Thyroid gland (tissue), 4 donors: ENCODE data around the gene HELZ. TPM values are rescaled to one million over a fixed set of nuclear protein-coding genes. Genes with fewer than 3 reads are reported as not detected.

ENCODE experiments used
- DNase-seq, 2 donors: peaks; one replicate each; pipeline ENCODE4 v3.0.0-alpha.2; 2019
- H3K27ac ChIP-seq, 3 donors: fragments of 200-600 bp; sonication (generic); 1 replicate in 2 of 3; 2 replicates in 1 of 3; pipeline ENCODE4 v1.5.1; 2016 to 2019; ENCODE audit warnings: mild to moderate bottlenecking in 1 of 3, moderate library complexity in 1 of 3
- H3K27me3 ChIP-seq: fragments of 200-600 bp; sonication (generic); one replicate; pipeline ENCODE4 v1.5.1; 2019
- H3K36me3 ChIP-seq, 2 donors: fragments of 200-600 bp; sonication (generic); one replicate each; pipeline ENCODE4 v1.5.1; 2016 to 2019
- H3K4me1 ChIP-seq, 2 donors: fragments of 200-600 bp; sonication (generic); one replicate each; pipeline ENCODE4 v1.5.1; 2017 to 2019
- H3K4me3 ChIP-seq, 3 donors: fragments of 200-600 bp; sonication (generic); replicated peaks in 1 of 3; 1 replicate in 2 of 3; 2 replicates in 1 of 3; pipeline ENCODE4 v1.5.1; 2016; ENCODE audit warnings: mild to moderate bottlenecking in 1 of 3
- H3K9me3 ChIP-seq: fragments of 200-600 bp; sonication (generic); one replicate; pipeline ENCODE4 v1.5.1; 2017
- POLR2A ChIP-seq, 2 donors: fragments of 450-650 bp; IDR thresholded peaks; one replicate each; pipeline ENCODE4 v1.6.1; 2017; ENCODE audit warnings: antibody characterized with exemption in 2 of 2, mild to moderate bottlenecking in 2 of 2, moderate library complexity in 1 of 2
- WGBS, 2 donors: methylation state at CpG; one replicate each; pipeline ENCODE4 v1.1.5; 2017; 5-methylcytosine and 5-hydroxymethylcytosine counted together
- intact Hi-C: fragments of 100-400 bp; cut with DNase I; formaldehyde crosslinking; loops from one replicate; pipeline ENCODE4 v1.15.1; 2023
- small RNA-seq: library from RNA; depleted of rRNA; stranded (forward); fragments of <200 nt; gene quantifications from one replicate; pipeline ENCODE3, GENCODE V24; 2016
- total RNA-seq, 4 donors: library from RNA; depleted of rRNA; stranded (reverse); fragments of >200 nt; gene quantifications; one replicate each; pipeline ENCODE4 v1.2.3, GENCODE V29; 2016
- TF ChIP-seq, protein P1 (sequence below), 6 experiments: fragments of 200-600 bp in 3 of 6; fragments of 450-650 bp in 3 of 6; sonication (generic) in 3 of 6; IDR thresholded peaks; one replicate each; pipeline ENCODE4 v1.5.1; 2016 to 2019; ENCODE audit warnings: antibody characterized with exemption in 6 of 6, mild to moderate bottlenecking in 2 of 6, inconsistent platforms in 1 of 6, moderate library complexity in 1 of 6

The HELZ gene
- total RNA-seq, 4 donors from 2014 or later: 63.4 to 134 (median 88.2) TPM

DNA sequence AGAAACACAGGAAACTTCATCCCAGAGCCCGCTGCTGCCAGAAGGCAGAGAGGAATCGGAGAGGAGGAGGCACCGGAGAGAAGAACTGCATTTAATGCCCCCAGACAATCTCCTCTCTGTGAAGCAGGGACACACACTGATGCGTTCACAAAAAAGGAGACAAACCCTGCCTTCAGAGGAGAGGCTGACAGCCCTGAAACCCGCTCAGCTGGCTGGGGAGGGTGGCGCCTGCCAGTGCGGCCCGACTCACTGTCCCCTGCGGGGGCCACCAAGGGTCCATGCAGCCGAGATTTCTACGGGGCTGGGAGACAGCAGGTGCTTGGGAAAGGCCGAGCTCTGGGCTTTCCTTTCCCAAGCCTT, 222.6 kb downstream of the HELZ start:
- H3K27me3 ChIP-seq: no peaks in the 10 kb centered on the region
- intact Hi-C loops: no loop called here
- 85 to 89% methylated on average over 10 to 11 of the region's 12 CpGs for WGBS, 2 donors
- no peaks in the 10 kb centered on the region for H3K4me1 ChIP-seq
- TF ChIP-seq POLR2A (IDR thresholded peaks at IDR 0.05): no peak
- TF ChIP-seq, protein P1, sequence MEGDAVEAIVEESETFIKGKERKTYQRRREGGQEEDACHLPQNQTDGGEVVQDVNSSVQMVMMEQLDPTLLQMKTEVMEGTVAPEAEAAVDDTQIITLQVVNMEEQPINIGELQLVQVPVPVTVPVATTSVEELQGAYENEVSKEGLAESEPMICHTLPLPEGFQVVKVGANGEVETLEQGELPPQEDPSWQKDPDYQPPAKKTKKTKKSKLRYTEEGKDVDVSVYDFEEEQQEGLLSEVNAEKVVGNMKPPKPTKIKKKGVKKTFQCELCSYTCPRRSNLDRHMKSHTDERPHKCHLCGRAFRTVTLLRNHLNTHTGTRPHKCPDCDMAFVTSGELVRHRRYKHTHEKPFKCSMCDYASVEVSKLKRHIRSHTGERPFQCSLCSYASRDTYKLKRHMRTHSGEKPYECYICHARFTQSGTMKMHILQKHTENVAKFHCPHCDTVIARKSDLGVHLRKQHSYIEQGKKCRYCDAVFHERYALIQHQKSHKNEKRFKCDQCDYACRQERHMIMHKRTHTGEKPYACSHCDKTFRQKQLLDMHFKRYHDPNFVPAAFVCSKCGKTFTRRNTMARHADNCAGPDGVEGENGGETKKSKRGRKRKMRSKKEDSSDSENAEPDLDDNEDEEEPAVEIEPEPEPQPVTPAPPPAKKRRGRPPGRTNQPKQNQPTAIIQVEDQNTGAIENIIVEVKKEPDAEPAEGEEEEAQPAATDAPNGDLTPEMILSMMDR (IDR thresholded peaks at IDR 0.05): no peak
- H3K4me3 ChIP-seq: no peak overlapping the region
- no peaks in the 10 kb centered on the region for H3K9me3 ChIP-seq
- no peak for DNase-seq
- no peak overlapping the region for H3K27ac ChIP-seq
- no peaks in the 10 kb centered on the region for H3K36me3 ChIP-seq

DNA sequence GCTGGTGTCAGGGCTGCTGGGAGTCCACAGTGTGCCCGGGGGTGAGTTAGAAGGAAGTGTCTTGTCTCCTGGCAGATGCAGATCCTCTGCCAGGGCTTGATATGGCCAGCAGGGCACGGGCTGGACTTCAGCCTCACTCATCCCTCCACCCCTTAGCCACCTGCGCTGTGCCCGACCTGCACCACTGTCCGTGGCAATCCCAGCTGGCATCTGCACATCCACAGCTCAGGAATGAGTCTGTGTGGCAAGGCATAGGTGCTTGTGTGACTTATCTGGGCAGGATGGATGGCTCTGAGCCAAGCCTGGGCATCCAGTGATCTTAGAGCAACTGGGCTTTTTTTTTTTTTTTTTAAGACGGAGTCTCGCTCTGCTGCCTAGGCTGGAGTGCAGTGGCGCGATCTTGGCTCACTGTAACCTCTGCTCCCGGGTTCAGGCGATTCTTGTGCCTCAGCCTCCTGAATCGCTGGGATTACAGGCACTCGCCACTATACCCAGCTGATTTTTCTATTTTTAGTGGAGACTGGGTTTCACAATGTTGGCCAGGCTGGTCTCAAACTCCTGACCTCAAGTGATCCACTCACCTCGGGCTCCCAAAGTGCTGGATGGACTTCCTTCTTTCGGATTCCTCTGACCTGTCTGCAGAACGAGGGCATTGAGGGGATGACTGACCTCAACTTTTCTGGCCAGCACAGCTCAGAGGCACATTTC, 223.1 kb downstream of the HELZ start:
- H3K9me3 ChIP-seq: no peaks in the 10 kb centered on the region
- peak; percentile 6 for DNase-seq
- intact Hi-C loops: no loop called here
- 65 to 75% methylated on average over 15 to 16 of the region's 16 CpGs for WGBS, 2 donors
- H3K4me3 ChIP-seq: no peak overlapping the region
- no peaks in the 10 kb centered on the region for H3K36me3 ChIP-seq
- TF ChIP-seq, protein P1 (IDR thresholded peaks at IDR 0.05): no peak
- TF ChIP-seq POLR2A (IDR thresholded peaks at IDR 0.05): no peak
- no peak overlapping the region for H3K27ac ChIP-seq
- no peaks in the 10 kb centered on the region for H3K27me3 ChIP-seq
- H3K4me1 ChIP-seq: no peaks in the 10 kb centered on the region

GRCh38 chr17:67021196-67021595, 223.8 kb downstream of the HELZ start:
- Histone ChIP-seq H3K4me3 (no peak overlapping the region), H3K4me1 (no peaks in the 10 kb centered on the region), H3K36me3 (no peaks in the 10 kb centered on the region), H3K27me3 (no peaks in the 10 kb centered on the region), H3K27ac (no peak overlapping the region), H3K9me3 (no peaks in the 10 kb centered on the region)
- no peak for DNase-seq
- TF ChIP-seq, protein P1 (IDR thresholded peaks at IDR 0.05): no peak
- no peak for TF ChIP-seq POLR2A (IDR thresholded peaks at IDR 0.05)
- WGBS, 2 donors: 94% methylated on average over 7 of the region's 7 CpGs
- intact Hi-C loops: no loop called here

Small RNA genes within 50 kb of the gene (small RNA-seq; reads per million reads assigned to genes)
- gene AC007448.1 (not detected), gene RF00393 (not detected), gene RNA5SP447 (not detected)

Other genes with a start within 250 kb of the HELZ start
- gene CACNG1, start 200.6 kb downstream of the HELZ start, total RNA-seq: not detected
- gene PSMD12, start 121.4 kb upstream of the HELZ start, total RNA-seq: 10 to 100 TPM; 19.1 to 30.9 (median 23.5) TPM
- gene PITPNC1, start 132.1 kb upstream of the HELZ start, total RNA-seq: 10 to 100 TPM in 1 of 4 donors, 1 to 10 TPM in 3; 3.6 to 14.2 (median 7.3) TPM